Fibroblast of lung (primary cell): ENCODE data around the gene RANBP10. TPM values are rescaled to one million over a fixed set of nuclear protein-coding genes. Genes with fewer than 3 reads are reported as not detected.
A peak's percentile ranks its signal among the peaks of the same experiment; 100 is the strongest.

ENCODE experiments used
- DNase-seq, 2 donors: peaks; one replicate each; pipeline versions ENCODE4 v3.0.0 to v3.0.0-alpha.2; 2010; ENCODE audit warnings: low read depth in 2 of 2
- H2AFZ ChIP-seq: 2 replicates; pipeline ENCODE4 v1.5.1; 2012; ENCODE audit warnings: low read length, control low read depth, inconsistent platforms
- H3K27ac ChIP-seq: 2 replicates; pipeline ENCODE4 v1.5.1; 2011; ENCODE audit warnings: low read length, control low read depth; ENCODE audit not compliant: insufficient read depth
- H3K27me3 ChIP-seq: 2 replicates; pipeline ENCODE4 v1.5.1; 2011; ENCODE audit warnings: mild to moderate bottlenecking, low read length; ENCODE audit not compliant: control insufficient read depth, insufficient read depth
- H3K36me3 ChIP-seq: 2 replicates; pipeline ENCODE4 v1.5.1; 2011; ENCODE audit warnings: low read length; ENCODE audit not compliant: control insufficient read depth, insufficient read depth
- H3K4me1 ChIP-seq: 2 replicates; pipeline ENCODE4 v1.5.1; 2011; ENCODE audit warnings: low read length; ENCODE audit not compliant: control insufficient read depth, insufficient read depth; ENCODE audit errors: extremely low read depth
- H3K4me2 ChIP-seq: 2 replicates; pipeline ENCODE4 v1.5.1; 2011; ENCODE audit warnings: low read length, control low read depth; ENCODE audit not compliant: insufficient read depth; ENCODE audit errors: extremely low read depth
- H3K4me3 ChIP-seq, 4 experiments: fragments of 200-600 bp in 1 of 4; sonication (generic) in 1 of 4; replicated peaks in 1 of 4; 2 replicates each; pipeline ENCODE4 v1.5.1; 2011 to 2016; ENCODE audit warnings: low read length in 4 of 4, low read depth in 3 of 4, mild to moderate bottlenecking in 3 of 4, control low read depth in 2 of 4, inconsistent platforms in 1 of 4, mixed read lengths in 1 of 4; ENCODE audit not compliant: insufficient read depth in 1 of 4; ENCODE audit errors: control extremely low read depth in 1 of 4
- H3K79me2 ChIP-seq: 2 replicates; pipeline ENCODE4 v1.5.1; 2012; ENCODE audit warnings: mild to moderate bottlenecking, low read length, inconsistent platforms; ENCODE audit not compliant: control insufficient read depth, insufficient read depth
- H3K9ac ChIP-seq: 2 replicates; pipeline ENCODE4 v1.5.1; 2011; ENCODE audit warnings: mild to moderate bottlenecking, low read length, control low read depth; ENCODE audit not compliant: insufficient read depth
- H3K9me3 ChIP-seq: 2 replicates; pipeline ENCODE4 v1.5.1; 2012; ENCODE audit warnings: low read depth, low read length; ENCODE audit not compliant: control insufficient read depth, insufficient read depth
- H4K20me1 ChIP-seq: 2 replicates; pipeline ENCODE4 v1.5.1; 2011; ENCODE audit warnings: low read length; ENCODE audit not compliant: control insufficient read depth, insufficient read depth; ENCODE audit errors: extremely low read depth
- EZH2 ChIP-seq: IDR thresholded peaks from 2 replicates; pipeline ENCODE4 v1.5.1; 2012; ENCODE audit warnings: low read length, control low read depth, mild to moderate bottlenecking; ENCODE audit errors: missing control alignments
- polyA plus RNA-seq, 2 donors: library from polyadenylated mRNA; depleted of rRNA in 1 of 2; stranded (reverse) in 1 of 2; unstranded in 1 of 2; fragments of >200 nt; gene quantifications; 2 replicates each; pipeline ENCODE4 v1.2.1, GENCODE V29; 2011 to 2012; ENCODE audit warnings: missing spikeins in 1 of 2
- total RNA-seq: library from RNA; depleted of rRNA; stranded (reverse); fragments of >200 nt; gene quantifications from 2 replicates; pipeline ENCODE4 v1.2.1, GENCODE V29; 2014
- TF ChIP-seq, protein P1 (sequence below), 2 donors: IDR thresholded peaks in 1 of 2; conservative IDR thresholded peaks in 1 of 2; 1 replicate in 1 of 2; 2 replicates in 1 of 2; pipeline ENCODE4 v1.5.1; 2011 to 2012; ENCODE audit warnings: low read length in 2 of 2, control low read depth in 1 of 2, inconsistent platforms in 1 of 2, low read depth in 1 of 2, mild to moderate bottlenecking in 1 of 2

Gene RANBP10
- total and polyA plus RNA-seq, 2 donors (not counting 1 experiment from before 2014, with no cell fraction given) = 4.6 to 7.1 TPM

DNA sequence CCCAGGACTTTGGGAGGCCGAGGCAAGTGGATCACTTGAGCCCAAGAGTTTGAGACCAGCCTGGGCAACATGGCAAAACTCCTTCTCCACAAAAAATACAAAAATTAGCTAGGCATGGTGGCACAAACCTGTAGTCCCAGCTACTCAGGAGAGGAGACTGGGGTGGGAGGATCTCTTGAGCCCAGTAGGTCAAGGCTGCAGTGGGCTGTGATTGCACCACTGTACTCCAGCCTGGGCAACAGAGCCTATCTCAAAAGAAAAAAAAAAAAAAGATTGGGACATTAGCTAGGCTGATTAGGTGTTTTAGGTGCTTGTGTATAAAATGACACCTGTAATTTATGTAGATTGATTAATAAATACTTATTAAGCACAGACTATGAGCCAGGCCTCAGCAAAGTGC is 97.3 kb downstream of the RANBP10 start:
- Histone ChIP-seq H2AFZ (no peak overlapping the region), H4K20me1 (no peaks in the 10 kb centered on the region), H3K27me3 (no peaks in the 10 kb centered on the region), H3K9ac (no peak overlapping the region), H3K4me3 (no peak overlapping the region), H3K27ac (no peak overlapping the region), H3K9me3 (no peaks in the 10 kb centered on the region), H3K36me3 (no peaks in the 10 kb centered on the region), H3K4me2 (no peak overlapping the region), H3K79me2 (peaks cover 3% of the 10 kb centered on the region), H3K4me1 (no peaks in the 10 kb centered on the region)
- DNase-seq = no peak
- TF ChIP-seq, protein P1, sequence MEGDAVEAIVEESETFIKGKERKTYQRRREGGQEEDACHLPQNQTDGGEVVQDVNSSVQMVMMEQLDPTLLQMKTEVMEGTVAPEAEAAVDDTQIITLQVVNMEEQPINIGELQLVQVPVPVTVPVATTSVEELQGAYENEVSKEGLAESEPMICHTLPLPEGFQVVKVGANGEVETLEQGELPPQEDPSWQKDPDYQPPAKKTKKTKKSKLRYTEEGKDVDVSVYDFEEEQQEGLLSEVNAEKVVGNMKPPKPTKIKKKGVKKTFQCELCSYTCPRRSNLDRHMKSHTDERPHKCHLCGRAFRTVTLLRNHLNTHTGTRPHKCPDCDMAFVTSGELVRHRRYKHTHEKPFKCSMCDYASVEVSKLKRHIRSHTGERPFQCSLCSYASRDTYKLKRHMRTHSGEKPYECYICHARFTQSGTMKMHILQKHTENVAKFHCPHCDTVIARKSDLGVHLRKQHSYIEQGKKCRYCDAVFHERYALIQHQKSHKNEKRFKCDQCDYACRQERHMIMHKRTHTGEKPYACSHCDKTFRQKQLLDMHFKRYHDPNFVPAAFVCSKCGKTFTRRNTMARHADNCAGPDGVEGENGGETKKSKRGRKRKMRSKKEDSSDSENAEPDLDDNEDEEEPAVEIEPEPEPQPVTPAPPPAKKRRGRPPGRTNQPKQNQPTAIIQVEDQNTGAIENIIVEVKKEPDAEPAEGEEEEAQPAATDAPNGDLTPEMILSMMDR (conservative IDR thresholded peaks at IDR 0.05 in 1 of 2, IDR thresholded peaks at IDR 0.05 in 1 of 2; ENCODE audit: low read depth in 1 of 2, low read length in 2 of 2) = no peak
- TF ChIP-seq EZH2 = no peak

DNA sequence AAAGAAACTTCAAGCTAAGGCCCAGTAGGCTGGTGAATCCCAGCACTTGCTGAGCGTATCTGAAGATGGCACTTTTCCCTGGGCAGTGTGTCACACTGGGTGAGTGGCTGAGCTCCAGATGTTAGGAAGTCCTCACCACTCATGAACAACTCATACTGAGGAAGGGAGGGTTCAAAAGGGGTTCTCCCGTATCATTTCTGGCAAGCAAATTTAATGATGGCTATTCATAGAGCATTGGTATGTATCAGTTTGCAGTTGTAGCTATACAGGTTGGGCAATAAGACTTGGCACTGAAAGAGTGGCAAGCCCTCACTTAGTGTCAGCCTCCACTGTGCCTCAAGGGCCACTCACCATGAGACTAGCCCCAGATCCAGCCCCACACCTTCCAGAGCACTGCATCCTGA is 98.0 kb downstream of the RANBP10 start:
- Histone ChIP-seq H2AFZ (no peak overlapping the region), H3K27ac (no peak overlapping the region), H3K27me3 (no peaks in the 10 kb centered on the region), H3K79me2 (no peaks in the 10 kb centered on the region), H3K9ac (no peak overlapping the region), H3K36me3 (no peaks in the 10 kb centered on the region), H3K9me3 (no peaks in the 10 kb centered on the region), H4K20me1 (no peaks in the 10 kb centered on the region), H3K4me1 (no peaks in the 10 kb centered on the region), H3K4me3 (no peak overlapping the region), H3K4me2 (no peak overlapping the region)
- peak; percentile 4 to 5 for DNase-seq
- TF ChIP-seq, protein P1 (conservative IDR thresholded peaks at IDR 0.05 in 1 of 2, IDR thresholded peaks at IDR 0.05 in 1 of 2; ENCODE audit: low read depth in 1 of 2, low read length in 2 of 2) = no peak
- no peak for TF ChIP-seq EZH2

DNA sequence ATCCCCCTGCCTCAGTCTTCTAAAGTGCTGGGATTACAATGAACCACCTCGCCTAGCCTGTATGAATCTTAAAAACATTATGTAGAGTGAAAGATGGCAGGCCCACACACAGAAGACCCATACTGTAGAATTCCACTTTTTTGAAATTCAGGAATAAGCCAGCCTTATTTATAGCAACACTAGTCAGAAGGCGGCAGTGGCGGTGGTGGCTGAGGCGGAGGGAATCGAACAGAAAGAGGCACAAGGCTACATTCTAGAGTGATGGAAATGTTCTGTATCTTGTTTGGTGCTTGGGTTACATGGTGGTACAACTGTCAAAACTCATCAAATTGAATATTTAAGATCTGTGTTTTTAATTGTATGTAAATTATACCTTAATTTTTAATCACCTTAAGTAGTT is 98.6 kb downstream of the RANBP10 start:
- Histone ChIP-seq H2AFZ (no peak overlapping the region), H3K27ac (no peak overlapping the region), H3K79me2 (no peaks in the 10 kb centered on the region), H3K9me3 (no peaks in the 10 kb centered on the region), H3K27me3 (no peaks in the 10 kb centered on the region), H3K4me1 (no peaks in the 10 kb centered on the region), H3K36me3 (no peaks in the 10 kb centered on the region), H3K4me2 (no peak overlapping the region), H3K9ac (no peak overlapping the region), H4K20me1 (no peaks in the 10 kb centered on the region), H3K4me3 (no peak overlapping the region)
- TF ChIP-seq EZH2 = no peak
- TF ChIP-seq, protein P1 (conservative IDR thresholded peaks at IDR 0.05 in 1 of 2, IDR thresholded peaks at IDR 0.05 in 1 of 2; ENCODE audit: low read depth in 1 of 2, low read length in 2 of 2) = no peak
- no peak for DNase-seq
